Neural progenitor cell (in vitro differentiated cells): ENCODE results near the gene STK24. TPM values are rescaled to one million over a fixed set of nuclear protein-coding genes. Genes with fewer than 3 reads are reported as not detected.

Experiments used
- DNase-seq: peaks from one replicate; pipeline ENCODE4 v3.0.0-alpha.2; 2016; ENCODE audit warnings: low spot score
- H2AFZ ChIP-seq: fragments of 200-600 bp; sonication (generic); replicated peaks from 2 replicates; pipeline ENCODE4 v1.6.1; 2016; ENCODE audit warnings: antibody characterized with exemption
- H3F3A ChIP-seq: fragments of 200-600 bp; sonication (generic); 2 replicates; pipeline ENCODE4 v1.6.1; 2016; ENCODE audit warnings: antibody characterized with exemption, low read depth
- H3K27ac ChIP-seq: fragments of 200-600 bp; sonication (generic); 2 replicates; pipeline ENCODE4 v1.5.1; 2016; ENCODE audit warnings: mild to moderate bottlenecking
- H3K27me3 ChIP-seq: fragments of 200-600 bp; sonication (generic); 2 replicates; pipeline ENCODE4 v1.6.1; 2016; ENCODE audit warnings: mild to moderate bottlenecking, moderate library complexity
- H3K36me3 ChIP-seq: fragments of 200-600 bp; sonication (generic); 2 replicates; pipeline ENCODE4 v1.5.1; 2016
- H3K4me1 ChIP-seq: fragments of 200-600 bp; sonication (generic); 2 replicates; pipeline ENCODE4 v1.6.1; 2016; ENCODE audit warnings: mixed run types
- H3K4me2 ChIP-seq: fragments of 200-600 bp; sonication (generic); 2 replicates; pipeline ENCODE4 v1.6.1; 2016
- H3K4me3 ChIP-seq: fragments of 200-600 bp; sonication (generic); 2 replicates; pipeline ENCODE4 v1.5.1; 2016
- H3K79me2 ChIP-seq: fragments of 200-600 bp; sonication (generic); 2 replicates; pipeline ENCODE4 v1.6.1; 2016; ENCODE audit warnings: low read depth
- H3K9ac ChIP-seq: fragments of 200-600 bp; sonication (generic); 2 replicates; pipeline ENCODE4 v1.6.1; 2016
- H3K9me3 ChIP-seq: fragments of 200-600 bp; sonication (generic); 2 replicates; pipeline ENCODE4 v1.5.1; 2016; ENCODE audit warnings: low read depth
- H4K20me1 ChIP-seq: fragments of 200-600 bp; sonication (generic); 2 replicates; pipeline ENCODE4 v1.6.1; 2016; ENCODE audit warnings: low read depth
- H3K27ac Mint-ChIP-seq: 3 replicates; pipeline ENCODE4 v1.8.0; 2021; ENCODE audit warnings: mixed read lengths
- H3K27me3 Mint-ChIP-seq: 2 replicates; pipeline ENCODE4 v1.8.0; 2022; ENCODE audit warnings: low read depth, mild to moderate bottlenecking, inconsistent platforms, moderate library complexity, mixed read lengths; ENCODE audit not compliant: insufficient read depth
- H3K36me3 Mint-ChIP-seq: 3 replicates; pipeline ENCODE4 v1.8.0; 2021; ENCODE audit warnings: mixed read lengths
- H3K4me1 Mint-ChIP-seq: 3 replicates; pipeline ENCODE4 v1.8.0; 2021; ENCODE audit warnings: mixed read lengths
- H3K4me3 Mint-ChIP-seq: 3 replicates; pipeline ENCODE4 v1.8.0; 2021; ENCODE audit warnings: mild to moderate bottlenecking, moderate library complexity, mixed read lengths
- H3K9me3 Mint-ChIP-seq: 3 replicates; pipeline ENCODE4 v1.8.0; 2020; ENCODE audit warnings: mixed read lengths
- CTCF ChIP-seq: fragments of 200-600 bp; sonication (generic); IDR thresholded peaks from 2 replicates; pipeline ENCODE4 v1.5.1; 2017; ENCODE audit warnings: antibody characterized with exemption, mild to moderate bottlenecking
- EZH2 ChIP-seq: fragments of 200-600 bp; sonication (generic); IDR thresholded peaks from 2 replicates; pipeline ENCODE4 v1.6.1; 2017; ENCODE audit warnings: antibody characterized with exemption, mild to moderate bottlenecking, moderate library complexity
- EZH2phosphoT487 ChIP-seq: fragments of 200-600 bp; sonication (generic); IDR thresholded peaks from 2 replicates; pipeline ENCODE4 v1.6.1; 2017; ENCODE audit warnings: antibody characterized with exemption
- total RNA-seq: library from RNA; depleted of rRNA; stranded (reverse); fragments of >200 nt; gene quantifications from 2 replicates; pipeline ENCODE4 v1.2.3, GENCODE V29; 2015; ENCODE audit warnings: low replicate concordance

STK24 gene
- total RNA-seq, 1 donor from 2014 or later: 330 TPM

DNA sequence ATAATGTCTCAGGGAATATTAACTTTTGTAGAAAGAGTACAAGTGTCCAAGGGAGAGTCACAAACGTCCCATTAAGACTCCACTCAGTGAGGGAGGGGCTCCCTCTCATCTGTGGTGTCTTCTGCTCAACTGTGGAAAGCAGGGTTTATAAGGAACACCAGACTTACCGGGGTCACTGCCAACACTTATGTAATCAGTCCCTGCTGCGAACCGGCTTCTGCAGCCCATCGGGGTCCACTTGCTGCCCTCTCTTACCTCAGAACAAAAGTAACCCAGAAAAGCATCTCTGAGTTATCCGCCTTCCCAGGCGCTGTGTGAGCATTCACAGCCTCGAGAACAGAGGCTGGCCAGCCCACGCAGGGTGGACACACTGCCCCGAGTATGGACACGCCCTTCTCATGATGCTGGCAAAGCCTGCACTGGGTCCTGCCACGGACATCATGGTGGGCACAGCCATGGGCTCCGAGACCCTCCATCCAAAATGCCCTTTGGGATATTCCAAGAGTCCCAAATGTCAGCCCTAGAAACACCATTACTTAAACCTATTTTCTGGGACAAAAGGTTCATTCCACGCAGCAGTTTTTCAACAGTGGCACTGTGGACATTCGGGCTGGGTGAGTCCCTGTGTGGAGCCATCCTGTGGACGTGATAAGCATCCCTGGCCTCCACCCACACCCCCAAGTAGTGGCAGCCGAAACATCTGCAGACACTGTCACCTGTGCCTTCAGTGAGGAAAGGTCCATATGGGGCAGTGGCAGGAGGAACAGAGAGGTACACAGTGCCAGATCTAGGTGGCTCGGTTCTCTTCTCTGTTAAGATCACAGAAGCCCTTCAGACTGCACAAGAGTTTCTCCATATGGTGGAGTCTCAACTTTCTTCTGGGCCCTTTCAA, 63.9 kb downstream of the STK24 start:
- Mint-ChIP-seq H3K4me3 (no peak overlapping the region), H3K27me3 (peaks cover 2% of the 10 kb centered on the region), H3K4me1 (peaks cover 32% of the 10 kb centered on the region), H3K9me3 (no peaks in the 10 kb centered on the region), H3K27ac (no peak overlapping the region), H3K36me3 (peaks cover 35% of the 10 kb centered on the region)
- Histone ChIP-seq H3K36me3 (no peaks in the 10 kb centered on the region), H2AFZ (no peak overlapping the region), H3K4me2 (no peak overlapping the region), H4K20me1 (peaks cover 99% of the 10 kb centered on the region), H3K9me3 (no peaks in the 10 kb centered on the region), H3K4me1 (peaks cover 38% of the 10 kb centered on the region), H3K27me3 (no peaks in the 10 kb centered on the region), H3K4me3 (no peak overlapping the region), H3K27ac (no peak overlapping the region), H3K79me2 (peaks cover 100% of the 10 kb centered on the region), H3F3A (peaks cover 40% of the 10 kb centered on the region), H3K9ac (no peak overlapping the region)
- TF ChIP-seq EZH2: no peak
- TF ChIP-seq CTCF: no peak
- no peak for TF ChIP-seq EZH2phosphoT487
- DNase-seq: no peak

GRCh38 chr13:98511435-98511834, 65.5 kb downstream of the STK24 start:
- TF ChIP-seq EZH2phosphoT487 (no peak), EZH2 (no peak), CTCF (no peak)
- Histone ChIP-seq H4K20me1 (peaks cover 99% of the 10 kb centered on the region), H3K4me3 (no peak overlapping the region), H3K9ac (no peak overlapping the region), H3K4me1 (peaks cover 44% of the 10 kb centered on the region), H3K36me3 (no peaks in the 10 kb centered on the region), H3K79me2 (peaks cover 99% of the 10 kb centered on the region), H3K27me3 (no peaks in the 10 kb centered on the region), H3K9me3 (no peaks in the 10 kb centered on the region), H3F3A (peaks cover 42% of the 10 kb centered on the region), H3K27ac (no peak overlapping the region), H3K4me2 (no peak overlapping the region), H2AFZ (no peak overlapping the region)
- DNase-seq: no peak
- H3K4me1 Mint-ChIP-seq: peaks cover 41% of the 10 kb centered on the region
- peaks cover 2% of the 10 kb centered on the region for H3K27me3 Mint-ChIP-seq
- peaks cover 27% of the 10 kb centered on the region for H3K36me3 Mint-ChIP-seq
- no peaks in the 10 kb centered on the region for H3K9me3 Mint-ChIP-seq
- H3K4me3 Mint-ChIP-seq: no peak overlapping the region
- H3K27ac Mint-ChIP-seq: no peak overlapping the region

DNA sequence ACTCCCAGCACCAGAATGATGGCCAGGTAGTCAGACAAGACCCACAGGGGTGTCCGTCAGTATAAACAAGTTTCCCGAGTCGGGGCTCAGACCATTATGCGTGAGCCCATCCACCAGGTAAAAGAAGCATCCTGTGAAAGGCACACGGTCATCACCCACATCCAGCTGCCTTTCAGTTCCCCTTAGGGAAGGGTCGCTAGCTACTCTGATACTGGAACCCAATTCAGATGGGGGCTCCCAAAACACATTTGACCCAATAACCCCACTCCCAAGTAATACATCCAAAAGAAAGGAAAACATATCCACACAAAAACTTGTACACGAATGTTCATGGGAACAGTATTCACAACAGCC, 66.8 kb downstream of the STK24 start:
- Mint-ChIP-seq H3K27ac (no peak overlapping the region), H3K36me3 (peaks cover 31% of the 10 kb centered on the region), H3K4me1 (peaks cover 42% of the 10 kb centered on the region), H3K9me3 (no peaks in the 10 kb centered on the region), H3K27me3 (peaks cover 2% of the 10 kb centered on the region), H3K4me3 (no peak overlapping the region)
- Histone ChIP-seq H3K9me3 (no peaks in the 10 kb centered on the region), H4K20me1 (peaks cover 99% of the 10 kb centered on the region), H3K27me3 (no peaks in the 10 kb centered on the region), H3F3A (peaks cover 29% of the 10 kb centered on the region), H3K27ac (no peak overlapping the region), H3K4me1 (peaks cover 41% of the 10 kb centered on the region), H3K4me2 (no peak overlapping the region), H3K9ac (no peak overlapping the region), H3K4me3 (no peak overlapping the region), H3K79me2 (peaks cover 99% of the 10 kb centered on the region), H2AFZ (no peak overlapping the region), H3K36me3 (no peaks in the 10 kb centered on the region)
- DNase-seq: no peak
- no peak for TF ChIP-seq CTCF
- no peak for TF ChIP-seq EZH2
- no peak for TF ChIP-seq EZH2phosphoT487
